GM12878 (cell line): Measurements from ENCODE around the gene ACD. TPM values are rescaled to one million over a fixed set of nuclear protein-coding genes. Genes with fewer than 3 reads are reported as not detected.

ENCODE experiments used
- ASH2L ChIP-seq: fragments of 300-600, 200-600 bp; sonication (generic); IDR thresholded peaks from 2 replicates; pipeline ENCODE4 v1.6.1; 2017; ENCODE audit warnings: low read depth, mild to moderate bottlenecking, borderline replicate concordance
- BCLAF1 ChIP-seq: fragments of 450-650 bp; IDR thresholded peaks from 2 replicates; pipeline ENCODE4 v1.6.1; 2017; ENCODE audit warnings: antibody characterized with exemption, mild to moderate bottlenecking, moderate library complexity
- HDAC6 ChIP-seq: fragments of 200-600 bp; sonication (generic); IDR thresholded peaks from one replicate; pipeline ENCODE4 v1.8.0; 2017; ENCODE audit warnings: antibody characterized with exemption; ENCODE audit not compliant: unreplicated experiment
- HSF1 ChIP-seq: fragments of 150-350 bp; IDR thresholded peaks from 2 replicates; pipeline ENCODE4 v1.6.1; 2014; ENCODE audit warnings: mild to moderate bottlenecking, low read depth, low read length
- IRF5 ChIP-seq: fragments of 450-650 bp; IDR thresholded peaks from 2 replicates; pipeline ENCODE4 v1.6.1; 2017; ENCODE audit warnings: borderline replicate concordance
- KLF5 ChIP-seq: fragments of 450-650 bp; IDR thresholded peaks from 2 replicates; pipeline ENCODE4 v1.6.1; 2014; ENCODE audit warnings: mild to moderate bottlenecking; ENCODE audit not compliant: partially characterized antibody
- LARP7 ChIP-seq: fragments of 450-650 bp; IDR thresholded peaks from 2 replicates; pipeline ENCODE4 v1.6.1; 2017; ENCODE audit warnings: mild to moderate bottlenecking
- MAX ChIP-seq: IDR thresholded peaks from 2 replicates; pipeline ENCODE4 v1.6.1; 2012; ENCODE audit warnings: low read depth, low read length, improper control_type of control experiment
- MXI1 ChIP-seq: fragments of 150-350 bp; IDR thresholded peaks from 2 replicates; pipeline ENCODE4 v1.6.1; 2011; ENCODE audit warnings: low read depth, mild to moderate bottlenecking, inconsistent platforms, low read length, improper control_type of control experiment
- NRF1 ChIP-seq: conservative IDR thresholded peaks from 2 replicates; pipeline ENCODE4 v1.6.1; 2011; ENCODE audit warnings: mild to moderate bottlenecking, low read depth, low read length, improper control_type of control experiment
- RAD21 ChIP-seq: IDR thresholded peaks from 2 replicates; pipeline ENCODE4 v1.6.1; 2011; ENCODE audit warnings: mild to moderate bottlenecking, low read depth, low read length, moderate library complexity; ENCODE audit not compliant: insufficient read depth
- SIX5 ChIP-seq: IDR thresholded peaks from 2 replicates; pipeline ENCODE4 v1.6.1; 2011; ENCODE audit warnings: mild to moderate bottlenecking, low read depth, low read length, moderate library complexity; ENCODE audit not compliant: severe bottlenecking
- SKIL ChIP-seq: fragments of 450-650 bp; IDR thresholded peaks from 2 replicates; pipeline ENCODE4 v1.6.1; 2017; ENCODE audit warnings: mild to moderate bottlenecking, low read depth, inconsistent platforms; ENCODE audit not compliant: poor library complexity, severe bottlenecking
- SPI1 ChIP-seq: IDR thresholded peaks from 2 replicates; pipeline ENCODE4 v1.6.1; 2011; ENCODE audit warnings: low read depth, mild to moderate bottlenecking, low read length, moderate library complexity, borderline replicate concordance; ENCODE audit not compliant: insufficient read depth
- SRF ChIP-seq, 2 experiments: IDR thresholded peaks; 2 replicates each; pipeline ENCODE4 v1.6.1; 2011; ENCODE audit warnings: low read depth in 2 of 2, low read length in 2 of 2, mild to moderate bottlenecking in 1 of 2, moderate library complexity in 1 of 2
- STAT3 ChIP-seq: IDR thresholded peaks from 2 replicates; pipeline ENCODE4 v1.6.1; 2011; ENCODE audit warnings: low read depth, low read length, improper control_type of control experiment
- USF1 ChIP-seq: IDR thresholded peaks from 2 replicates; pipeline ENCODE4 v1.6.1; 2011; ENCODE audit warnings: borderline replicate concordance, low read depth, mild to moderate bottlenecking, moderate library complexity, mixed read lengths, low read length; ENCODE audit not compliant: insufficient read depth; ENCODE audit errors: extremely low read length
- USF2 ChIP-seq: IDR thresholded peaks from 2 replicates; pipeline ENCODE4 v1.6.1; 2011; ENCODE audit warnings: low read depth, low read length, improper control_type of control experiment, borderline replicate concordance
- YY1 ChIP-seq: IDR thresholded peaks from 2 replicates; pipeline ENCODE4 v1.6.1; 2011; ENCODE audit warnings: low read depth, mild to moderate bottlenecking, low read length
- polyA plus RNA-seq, 11 experiments: library from polyadenylated mRNA; depleted of rRNA in 4 of 11; unstranded in 6 of 11; stranded (reverse) in 5 of 11; fragments of >200 nt; fragmentation: Nextera tagmentation in 4 of 11; fragmentation: Illumina TruSeq in 1 of 11; extraction: Ambion mirVana in 4 of 11; extraction: Trizol in 1 of 11; gene quantifications; 1 replicate in 1 of 11; 2 replicates in 10 of 11; pipeline versions ENCODE4 v1.2.1 to v1.2.3, GENCODE V29; 2011 to 2016; ENCODE audit warnings: inconsistent platforms in 2 of 11, missing spikeins in 2 of 11, low read depth in 1 of 11
- total RNA-seq, 4 experiments: library from RNA; depleted of rRNA in 3 of 4; stranded (reverse); fragments of >200 nt in 3 of 4; fragmentation: Illumina TruSeq in 1 of 4; extraction: Trizol in 1 of 4; gene quantifications; 2 replicates each; pipeline versions ENCODE4 v1.2.1 to v1.2.3, GENCODE V29; 2013 to 2021

ACD gene
- total and polyA plus RNA-seq, 10 of the 15 experiments (the other 5 are each of a cell fraction or from before 2014, with no cell fraction given): 2.9 to 46.7 (median 23.9) TPM

- TF ChIP-seq BCLAF1 (peak; percentile 63; the same call in 1 of the 2 replicates), RAD21 (no peak), STAT3 (no peak), USF2 (no peak), NRF1 (no peak), LARP7 (peak; percentile 12; the same call in 1 of the 2 replicates), USF1 (no peak), SPI1 (no peak), SKIL (no peak), HSF1 (no peak), IRF5 (no peak), YY1 (no peak), SRF (IDR thresholded peaks at IDR 0.05; ENCODE audit: low read depth in 2 of 2, low read length in 2 of 2) (peak in 1 of 2 experiments; percentile 41; a peak in 1 of 4 replicates), SIX5 (no peak), ASH2L (no peak), MAX (no peak), HDAC6 (no peak), MXI1 (0 out of 2 replicates have a peak, but pooled peaks have one; percentile 47), KLF5 (peak; percentile 41)
Observed at GRCh38 chr16:67660564-67661028, 536 bp upstream of the ACD start, which contains the start of gene PARD6A (continued).
